T follicular helper cell (primary cell): ENCODE results near the gene HCN1.

ENCODE experiments used
- DNase-seq: peaks from one replicate; pipeline ENCODE4 v3.0.0-alpha.2; 2020; ENCODE audit warnings: low read depth
- total RNA-seq, 2 experiments: gene quantifications; one replicate each; lab custom pipeline; 2026; lab: John Stamatoyannopoulos, UW

HCN1 gene
- 0 to 0.18 reads per million in 2 experiments for total RNA-seq

- no peak for DNase-seq
Measured at GRCh38 chr5:45696206-45696836, at the start of gene HCN1. Gene HCN1, minus strand, starts transcription at chr5:45696380.

- DNase-seq, result no peak
Measured at GRCh38 chr5:45741110-45741509, 44.9 kb upstream of the HCN1 start.

GRCh38 chr5:45737153-45737552 lies 41.0 kb upstream of the HCN1 start:
- DNase-seq, result no peak

GRCh38 chr5:45725537-45725936 lies 29.4 kb upstream of the HCN1 start:
- DNase-seq, result no peak

GRCh38 chr5:45697201-45697600 lies 1.0 kb upstream of the HCN1 start:
- DNase-seq, result no peak

GRCh38 chr5:45695804-45696156 lies 400 bp downstream of the HCN1 start:
- DNase-seq, result no peak

- DNase-seq, result no peak
Measured at GRCh38 chr5:45694971-45695803, 993 bp downstream of the HCN1 start.

GRCh38 chr5:45694255-45694814 lies 1.8 kb downstream of the HCN1 start:
- no peak for DNase-seq

GRCh38 chr5:45692481-45692880 lies 3.7 kb downstream of the HCN1 start:
- no peak for DNase-seq

- DNase-seq, result no peak
Measured at GRCh38 chr5:45691656-45692055, 4.5 kb downstream of the HCN1 start.

GRCh38 chr5:45687701-45688100 lies 8.5 kb downstream of the HCN1 start:
- DNase-seq, result no peak

- DNase-seq, result no peak
Measured at GRCh38 chr5:45686620-45687019, 9.6 kb downstream of the HCN1 start.

GRCh38 chr5:45684118-45684517 lies 12.1 kb downstream of the HCN1 start:
- no peak for DNase-seq

GRCh38 chr5:45680950-45681349 lies 15.2 kb downstream of the HCN1 start:
- no peak for DNase-seq

- no peak for DNase-seq
Measured at GRCh38 chr5:45677524-45677923, 18.7 kb downstream of the HCN1 start.

GRCh38 chr5:45672271-45672670 lies 23.9 kb downstream of the HCN1 start:
- DNase-seq, result no peak

GRCh38 chr5:45648744-45649143 lies 47.4 kb downstream of the HCN1 start:
- DNase-seq, result no peak

- no peak for DNase-seq
Measured at GRCh38 chr5:45643056-45643455, 53.1 kb downstream of the HCN1 start.

- DNase-seq, result no peak
Measured at GRCh38 chr5:45642370-45642769, 53.8 kb downstream of the HCN1 start.

GRCh38 chr5:45639040-45639439 lies 57.1 kb downstream of the HCN1 start:
- DNase-seq, result no peak

GRCh38 chr5:45627076-45627656 lies 69.0 kb downstream of the HCN1 start:
- no peak for DNase-seq

- no peak for DNase-seq
Measured at GRCh38 chr5:45623832-45624231, 72.3 kb downstream of the HCN1 start.

GRCh38 chr5:45622365-45622764 lies 73.8 kb downstream of the HCN1 start:
- no peak for DNase-seq
